HepG2 (cell line): ENCODE data around the gene EFNA3. TPM values are rescaled to one million over a fixed set of nuclear protein-coding genes. Genes with fewer than 3 reads are reported as not detected.

ENCODE experiments used
- EP300 ChIP-seq, 3 experiments: sonication (generic) in 1 of 3; formaldehyde crosslinking in 1 of 3; IDR thresholded peaks; 2 replicates each; pipeline versions ENCODE4 v1.5.1 to v1.6.1; 2011 to 2020; ENCODE audit warnings: low read depth in 2 of 3, low read length in 2 of 3, borderline replicate concordance in 1 of 3, improper control_type of control experiment in 1 of 3, mild to moderate bottlenecking in 1 of 3, missing genetic modification reagents in 1 of 3, moderate library complexity in 1 of 3
- GABPA ChIP-seq, 2 experiments: IDR thresholded peaks; 2 replicates each; pipeline ENCODE4 v1.6.1; 2011 to 2016; ENCODE audit warnings: low read depth in 2 of 2, low read length in 1 of 2, missing biosample characterization in 1 of 2, missing genetic modification characterization in 1 of 2
- MATR3 ChIP-seq: sonication (generic); formaldehyde crosslinking; IDR thresholded peaks from 2 replicates; pipeline ENCODE4 v1.4.0; 2020; ENCODE audit warnings: missing genetic modification reagents
- MBD4 ChIP-seq: IDR thresholded peaks from 2 replicates; pipeline ENCODE4 v1.6.1; 2012; ENCODE audit warnings: low read length, inconsistent platforms, borderline replicate concordance
- MED8 ChIP-seq: sonication (generic); formaldehyde crosslinking; IDR thresholded peaks from 2 replicates; pipeline ENCODE4 v1.8.1; 2023; ENCODE audit warnings: mild to moderate bottlenecking, missing genetic modification reagents; ENCODE audit not compliant: insufficient replicate concordance
- NFE2L2 ChIP-seq: fragments of 150-350 bp; IDR thresholded peaks from 2 replicates; pipeline ENCODE4 v1.6.1; 2014; ENCODE audit warnings: low read length
- PAWR ChIP-seq: sonication (generic); formaldehyde crosslinking; IDR thresholded peaks from 2 replicates; pipeline ENCODE4 v1.4.0; 2020; ENCODE audit warnings: missing genetic modification reagents, mild to moderate bottlenecking, borderline replicate concordance
- SATB2 ChIP-seq: sonication (generic); formaldehyde crosslinking; IDR thresholded peaks from 2 replicates; pipeline ENCODE4 v1.5.0; 2020; ENCODE audit warnings: missing genetic modification reagents
- SRSF1 ChIP-seq: fragments of 200-400 bp; formaldehyde crosslinking; optimal IDR thresholded peaks from 2 replicates; pipeline ENCODE3; 2017; ENCODE audit warnings: mild to moderate bottlenecking, low read depth, low read length, moderate library complexity
- ZBTB8A ChIP-seq: sonication (generic); formaldehyde crosslinking; IDR thresholded peaks from 2 replicates; pipeline ENCODE4 v1.4.0; 2020; ENCODE audit warnings: mild to moderate bottlenecking, low read depth, missing genetic modification reagents, borderline replicate concordance
- ZNF224 ChIP-seq: sonication (generic); formaldehyde crosslinking; IDR thresholded peaks from 2 replicates; pipeline ENCODE4 v1.5.0; 2020; ENCODE audit warnings: mild to moderate bottlenecking, missing genetic modification reagents
- ZNF337 ChIP-seq: sonication (generic); formaldehyde crosslinking; IDR thresholded peaks from 2 replicates; pipeline ENCODE4 v1.5.1; 2020; ENCODE audit warnings: missing genetic modification reagents, low read depth, mild to moderate bottlenecking, borderline replicate concordance
- ZNF558 ChIP-seq: sonication (generic); formaldehyde crosslinking; IDR thresholded peaks from 2 replicates; pipeline ENCODE4 v1.9.0; 2022; ENCODE audit warnings: mild to moderate bottlenecking, missing genetic modification reagents, borderline replicate concordance
- ZNF577 ChIP-seq: sonication (generic); formaldehyde crosslinking; IDR thresholded peaks from 2 replicates; pipeline ENCODE4 v1.4.0; 2020; ENCODE audit warnings: mild to moderate bottlenecking, low read depth, missing genetic modification reagents, borderline replicate concordance
- ZNF598 ChIP-seq: sonication (generic); formaldehyde crosslinking; IDR thresholded peaks from 2 replicates; pipeline ENCODE4 v1.5.1; 2020; ENCODE audit warnings: mild to moderate bottlenecking, missing genetic modification reagents, borderline replicate concordance
- ZNF646 ChIP-seq: sonication (generic); formaldehyde crosslinking; IDR thresholded peaks from 2 replicates; pipeline ENCODE4 v1.9.0; 2021; ENCODE audit warnings: mild to moderate bottlenecking, missing genetic modification reagents
- ZNF773 ChIP-seq: sonication (generic); formaldehyde crosslinking; IDR thresholded peaks from 2 replicates; pipeline ENCODE4 v1.4.0; 2020; ENCODE audit warnings: missing genetic modification reagents, borderline replicate concordance
- ZNF891 ChIP-seq: sonication (generic); formaldehyde crosslinking; IDR thresholded peaks from 2 replicates; pipeline ENCODE4 v1.5.0; 2020; ENCODE audit warnings: mild to moderate bottlenecking, missing genetic modification reagents
- polyA plus RNA-seq, 8 experiments: library from polyadenylated mRNA; depleted of rRNA in 3 of 8; stranded (reverse) in 7 of 8; unstranded in 1 of 8; fragments of >200 nt; fragmentation: Illumina TruSeq in 4 of 8; extraction: Trizol in 4 of 8; gene quantifications; 2 replicates each; pipeline versions ENCODE4 v1.2.1 to v1.2.3, GENCODE V29; 2011 to 2016; ENCODE audit warnings: low read depth in 4 of 8, missing spikeins in 1 of 8, mixed read lengths in 1 of 8; ENCODE audit not compliant: insufficient read depth in 1 of 8
- total RNA-seq, 5 experiments: library from RNA; depleted of rRNA; stranded (reverse); fragments of >200 nt; fragmentation: Illumina TruSeq; extraction: Trizol; gene quantifications; 2 replicates each; pipeline ENCODE4 v1.2.3, GENCODE V29; 2016; ENCODE audit warnings: low read depth in 1 of 5
- TF ChIP-seq, protein P1 (sequence below): sonication (generic); formaldehyde crosslinking; IDR thresholded peaks from 2 replicates; pipeline ENCODE4 v1.4.0; 2020; ENCODE audit warnings: missing genetic modification reagents, borderline replicate concordance

Gene EFNA3
- total and polyA plus RNA-seq, 2 of the 13 experiments (the other 11 are each of a cell fraction or from before 2014, with no cell fraction given) = 1.0 to 5.7 TPM

GRCh38 chr1:155134880-155135414, 56.3 kb downstream of the EFNA3 start (continued):
- TF ChIP-seq EP300 (IDR thresholded peaks at IDR 0.05; ENCODE audit: low read depth in 2 of 2, low read length in 2 of 2) = peak in 1 of 2 experiments; percentile 13; a peak in 1 of 4 replicates
- TF ChIP-seq EP300 (CRISPR knock-in tag; IDR thresholded peaks at IDR 0.05; ENCODE audit: borderline replicate concordance) = no peak
- no peak for TF ChIP-seq PAWR (CRISPR knock-in tag)
- TF ChIP-seq, protein P1, sequence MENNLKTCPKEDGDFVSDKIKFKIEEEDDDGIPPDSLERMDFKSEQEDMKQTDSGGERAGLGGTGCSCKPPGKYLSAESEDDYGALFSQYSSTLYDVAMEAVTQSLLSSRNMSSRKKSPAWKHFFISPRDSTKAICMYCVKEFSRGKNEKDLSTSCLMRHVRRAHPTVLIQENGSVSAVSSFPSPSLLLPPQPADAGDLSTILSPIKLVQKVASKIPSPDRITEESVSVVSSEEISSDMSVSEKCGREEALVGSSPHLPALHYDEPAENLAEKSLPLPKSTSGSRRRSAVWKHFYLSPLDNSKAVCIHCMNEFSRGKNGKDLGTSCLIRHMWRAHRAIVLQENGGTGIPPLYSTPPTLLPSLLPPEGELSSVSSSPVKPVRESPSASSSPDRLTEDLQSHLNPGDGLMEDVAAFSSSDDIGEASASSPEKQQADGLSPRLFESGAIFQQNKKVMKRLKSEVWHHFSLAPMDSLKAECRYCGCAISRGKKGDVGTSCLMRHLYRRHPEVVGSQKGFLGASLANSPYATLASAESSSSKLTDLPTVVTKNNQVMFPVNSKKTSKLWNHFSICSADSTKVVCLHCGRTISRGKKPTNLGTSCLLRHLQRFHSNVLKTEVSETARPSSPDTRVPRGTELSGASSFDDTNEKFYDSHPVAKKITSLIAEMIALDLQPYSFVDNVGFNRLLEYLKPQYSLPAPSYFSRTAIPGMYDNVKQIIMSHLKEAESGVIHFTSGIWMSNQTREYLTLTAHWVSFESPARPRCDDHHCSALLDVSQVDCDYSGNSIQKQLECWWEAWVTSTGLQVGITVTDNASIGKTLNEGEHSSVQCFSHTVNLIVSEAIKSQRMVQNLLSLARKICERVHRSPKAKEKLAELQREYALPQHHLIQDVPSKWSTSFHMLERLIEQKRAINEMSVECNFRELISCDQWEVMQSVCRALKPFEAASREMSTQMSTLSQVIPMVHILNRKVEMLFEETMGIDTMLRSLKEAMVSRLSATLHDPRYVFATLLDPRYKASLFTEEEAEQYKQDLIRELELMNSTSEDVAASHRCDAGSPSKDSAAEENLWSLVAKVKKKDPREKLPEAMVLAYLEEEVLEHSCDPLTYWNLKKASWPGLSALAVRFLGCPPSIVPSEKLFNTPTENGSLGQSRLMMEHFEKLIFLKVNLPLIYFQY (CRISPR knock-in tag) = no peak
- TF ChIP-seq ZNF224 (CRISPR knock-in tag) = no peak; the same call in 1 of the 2 replicates
- 0 out of 2 replicates have a peak, but pooled peaks have one; percentile 39 for TF ChIP-seq ZNF558 (CRISPR knock-in tag)
- TF ChIP-seq MED8 (CRISPR knock-in tag) = no peak
- TF ChIP-seq ZNF773 (CRISPR knock-in tag) = no peak; the same call in 1 of the 2 replicates
- TF ChIP-seq ZNF891 = no peak
- TF ChIP-seq ZNF598 = no peak
- TF ChIP-seq ZNF337 (CRISPR knock-in tag) = no peak
- TF ChIP-seq NFE2L2 = no peak
- no peak for TF ChIP-seq SRSF1
- no peak for TF ChIP-seq MATR3 (CRISPR knock-in tag)
- TF ChIP-seq ZNF577 = no peak
- no peak for TF ChIP-seq SATB2 (CRISPR knock-in tag)
- no peak for TF ChIP-seq ZBTB8A
- TF ChIP-seq ZNF646 (CRISPR knock-in tag) = no peak
- TF ChIP-seq MBD4 = no peak
- TF ChIP-seq GABPA (IDR thresholded peaks at IDR 0.05; ENCODE audit: low read depth, low read length) = no peak
- no peak for TF ChIP-seq GABPA (CRISPR knock-in tag; IDR thresholded peaks at IDR 0.05; ENCODE audit: low read depth)
